Measurements from ENCODE around the gene TMEM60.
"Not testable (repeated sequence)": the region's sequence is repeated elsewhere in the genome, so short reads cannot be mapped to it uniquely, and the experiment has no call there.

TMEM60 gene

DNA sequence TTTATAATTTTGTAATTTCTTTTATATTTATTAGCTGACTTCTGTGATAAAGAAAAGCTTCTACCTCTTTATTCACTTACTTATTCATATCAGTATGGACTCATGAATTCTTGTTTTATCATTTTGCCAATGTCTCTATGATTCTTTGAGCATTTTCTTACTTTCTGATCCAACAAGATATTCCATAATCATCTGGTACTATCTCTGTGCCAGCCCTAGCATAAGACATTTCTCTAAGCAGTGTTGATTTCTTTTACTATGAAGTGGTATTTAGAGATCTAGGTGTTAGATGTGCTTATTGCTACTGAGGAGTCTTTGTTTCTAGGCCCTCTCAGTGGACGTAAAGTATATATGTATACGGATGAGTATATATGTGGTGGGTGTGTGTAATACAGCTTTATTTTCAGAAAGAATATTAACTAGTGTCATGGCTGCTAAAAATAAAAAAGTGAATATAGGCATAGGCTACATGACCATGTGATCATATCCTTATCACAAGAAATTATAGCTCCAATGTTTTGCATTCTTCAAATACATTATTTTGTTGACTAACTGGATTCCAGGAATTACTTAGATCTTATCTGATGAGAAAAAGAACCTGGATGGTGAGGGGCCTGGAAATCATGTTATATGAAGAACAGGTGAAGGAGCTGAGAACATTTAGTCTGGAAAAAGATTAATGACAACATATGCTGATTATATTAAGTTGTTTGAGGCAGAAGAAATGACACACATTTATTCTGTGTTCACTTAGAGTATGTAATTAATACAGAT is 13.5 kb upstream of the TMEM60 start:
- no peak for DNase-seq (ENCODE audit: low read depth in 2 of 2)

DNA sequence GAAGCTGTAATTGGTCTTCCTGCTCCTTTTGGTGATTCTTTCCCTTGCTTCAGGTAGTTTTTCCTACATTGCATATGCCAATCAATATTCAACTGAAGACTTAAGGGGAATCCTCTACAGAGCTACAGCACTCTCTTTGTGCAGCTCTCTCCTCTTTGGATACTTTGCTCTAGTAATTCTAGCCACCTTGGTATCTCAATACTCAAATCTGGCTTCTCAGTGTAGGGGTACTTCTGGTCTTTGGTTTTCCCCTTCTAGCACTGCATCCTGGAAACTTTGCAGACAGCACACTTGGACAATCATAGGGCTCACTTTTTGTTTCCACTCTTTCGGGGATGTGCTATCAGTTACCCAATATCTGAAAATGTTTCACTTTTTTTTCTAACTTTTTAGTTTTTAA is 10.3 kb upstream of the TMEM60 start:
- no peak for DNase-seq (ENCODE audit: low read depth in 2 of 2)

DNA sequence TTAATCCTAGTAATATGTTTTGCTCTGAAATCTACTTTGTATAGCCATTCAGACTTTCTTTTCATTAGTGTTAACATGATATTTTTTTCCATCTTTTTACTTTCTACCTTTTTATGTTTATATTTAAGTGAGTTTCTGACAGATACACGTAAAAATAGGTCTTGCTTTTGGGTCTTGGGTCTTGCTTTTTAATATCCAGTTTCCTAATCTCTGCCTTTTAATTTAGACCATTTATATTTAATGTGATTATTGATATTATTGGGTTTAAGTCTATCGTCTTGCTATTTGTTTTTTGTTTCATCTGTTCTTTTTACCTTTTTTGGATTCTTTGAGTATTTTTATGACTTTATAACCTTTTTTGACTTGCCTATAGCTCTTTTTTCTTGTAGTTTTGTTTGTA is 8.2 kb upstream of the TMEM60 start:
- DNase-seq (ENCODE audit: low read depth in 2 of 2), result no peak

DNA sequence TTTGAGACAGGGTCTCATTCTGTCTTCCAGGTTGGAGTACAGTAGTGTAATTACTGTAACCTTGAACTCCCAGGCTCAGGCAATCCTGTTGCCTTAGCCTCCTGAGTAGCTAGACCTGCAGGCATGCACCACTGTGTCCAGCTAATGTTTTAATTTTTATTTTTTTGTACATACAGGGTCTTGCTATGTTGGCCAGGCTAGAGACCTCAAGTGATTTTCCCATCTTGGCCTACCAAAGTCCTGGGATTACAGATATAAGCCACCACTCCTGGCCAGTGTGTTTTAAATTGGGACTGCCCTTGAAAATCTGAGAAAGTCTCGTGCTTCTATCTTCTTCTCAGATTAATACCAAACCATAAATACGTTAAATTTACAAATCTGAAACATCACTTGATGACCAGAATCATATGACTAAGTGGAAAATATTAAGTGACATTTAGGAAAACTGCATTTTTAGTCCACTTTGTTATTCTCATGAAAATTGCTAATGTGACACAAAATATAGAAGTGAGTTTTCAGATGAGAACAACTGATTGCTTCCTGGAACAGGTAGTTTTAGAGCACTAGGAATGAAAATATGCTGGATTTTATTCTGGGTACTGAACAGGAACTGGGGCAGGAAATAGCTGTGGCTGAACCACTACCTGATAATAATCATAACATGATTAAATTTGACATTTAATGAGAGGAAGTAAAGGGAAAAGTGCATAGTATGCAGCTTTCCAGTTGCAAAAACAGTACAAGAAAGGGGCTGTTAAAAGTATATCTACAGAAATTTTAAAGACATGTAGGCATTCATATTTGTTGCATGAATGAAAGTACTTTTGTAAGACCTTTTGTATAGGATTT is 4.5 kb upstream of the TMEM60 start:
- no peak for DNase-seq (ENCODE audit: low read depth in 2 of 2)

DNA sequence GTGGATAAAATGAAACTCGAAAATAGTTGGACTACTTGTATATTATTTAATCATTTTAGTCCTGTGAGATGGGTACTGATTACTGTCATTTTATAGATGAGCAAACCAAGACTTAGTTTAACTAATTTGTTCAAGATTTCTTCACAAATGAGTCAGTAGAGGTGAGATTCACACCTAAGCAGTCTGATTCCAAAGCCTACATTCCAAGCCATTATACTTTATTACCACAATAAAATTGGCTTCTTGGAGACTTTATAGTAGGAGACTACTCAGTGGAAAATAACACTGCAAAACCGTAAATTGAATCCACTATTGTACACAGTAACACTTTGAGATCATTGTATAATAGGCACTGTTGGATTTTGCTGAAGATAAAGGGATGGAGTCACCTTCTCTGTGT is 2.5 kb upstream of the TMEM60 start:
- DNase-seq (ENCODE audit: low read depth in 2 of 2), result no peak

DNA sequence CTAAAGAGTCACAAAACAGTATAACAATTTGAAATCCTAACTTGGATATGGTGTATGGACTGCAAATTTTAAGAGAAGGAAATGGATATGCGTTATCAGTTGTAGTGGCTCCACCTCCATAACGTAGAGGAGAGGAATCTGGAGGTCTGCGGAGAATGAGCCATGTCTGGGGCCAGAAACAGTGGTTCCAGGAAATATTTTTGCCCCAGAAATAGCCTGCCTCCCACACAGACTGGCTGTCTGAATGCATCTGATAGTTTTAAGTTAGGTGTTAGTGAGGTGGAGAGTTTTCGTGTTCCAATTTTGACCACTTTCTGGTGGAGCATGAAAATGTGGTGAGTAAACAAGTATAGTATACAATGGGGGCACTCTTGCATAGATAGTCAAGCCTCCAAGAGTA is 1.9 kb upstream of the TMEM60 start:
- no peak for DNase-seq (ENCODE audit: low read depth in 2 of 2)

DNA sequence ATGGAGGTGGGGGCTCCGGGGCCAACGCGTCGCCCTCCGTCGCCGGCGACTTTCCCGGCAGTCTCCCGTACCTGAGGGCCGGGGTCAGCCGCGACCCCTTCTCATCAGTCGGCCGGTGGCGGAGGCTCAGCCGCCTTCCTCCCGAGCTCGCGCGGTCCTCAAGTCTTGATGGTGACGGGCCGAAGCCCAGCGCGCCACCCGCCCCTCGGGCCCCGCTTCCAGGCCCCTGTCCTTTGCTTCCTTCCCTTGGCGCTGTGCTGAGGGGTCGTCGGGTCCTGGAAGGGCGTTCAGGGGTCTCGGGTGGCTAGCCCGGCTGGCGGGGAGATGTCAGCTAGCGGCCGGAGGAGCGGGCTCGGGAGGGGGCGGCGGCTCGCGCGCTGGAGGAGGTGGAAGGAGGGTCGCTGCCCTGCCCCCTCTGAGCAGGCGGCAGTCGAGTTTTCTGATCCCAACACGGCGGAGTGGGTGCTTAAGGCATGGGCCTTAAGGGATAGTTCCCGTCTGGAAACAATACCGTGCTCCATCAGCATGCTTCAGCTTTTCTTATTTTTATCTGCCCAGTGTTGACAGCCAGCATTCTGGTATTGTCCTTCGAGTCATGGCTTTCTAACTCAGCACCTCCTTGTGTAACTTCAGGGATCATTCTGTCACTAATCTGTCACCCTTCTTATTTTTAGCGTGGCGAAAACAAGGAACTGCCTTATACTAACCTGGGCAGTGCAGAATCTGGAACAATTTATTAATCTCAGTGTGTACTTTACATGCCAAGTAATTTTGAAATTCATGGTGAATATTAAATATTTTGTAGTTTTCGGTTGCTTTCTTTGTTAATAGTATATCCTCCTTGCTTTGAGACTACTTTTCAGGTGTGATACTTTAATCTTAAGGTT is 1.1 kb upstream of the TMEM60 start:
- no peak for DNase-seq (ENCODE audit: low read depth in 2 of 2)

DNA sequence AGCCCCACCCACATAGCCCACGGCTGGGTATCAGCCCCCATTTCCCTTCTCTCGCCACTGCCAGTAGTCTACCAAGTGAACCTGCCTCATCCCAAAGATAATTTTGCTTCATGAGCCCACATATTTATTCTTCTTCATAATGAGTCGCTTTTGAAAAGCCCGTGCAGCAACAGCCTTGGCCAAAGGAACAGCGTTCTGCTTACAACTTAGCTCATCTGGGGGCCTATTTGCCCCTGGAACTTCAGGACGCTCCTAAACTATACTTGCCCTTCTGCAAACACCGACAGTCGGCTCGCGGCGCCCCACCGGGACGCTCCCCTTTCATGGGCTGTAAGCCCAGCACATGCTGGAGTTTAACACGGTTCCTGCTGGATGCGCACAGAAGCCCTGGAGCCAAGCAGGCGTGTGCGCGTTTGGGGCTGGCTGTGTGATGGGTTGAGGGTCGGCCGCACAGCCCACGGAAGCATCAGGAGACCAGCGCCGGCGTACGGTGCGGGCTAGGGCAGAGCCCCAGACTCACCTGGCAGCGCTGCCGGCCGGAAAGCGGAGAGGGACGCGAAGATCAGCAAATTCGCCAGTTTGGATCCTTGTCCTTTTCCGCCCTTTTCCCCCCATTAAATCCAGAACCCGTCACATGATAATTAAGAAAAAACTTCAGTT is 370 bp downstream of the TMEM60 start:
- peak in 1 of 2 experiments; percentile 9 for DNase-seq (ENCODE audit: low read depth in 2 of 2)

DNA sequence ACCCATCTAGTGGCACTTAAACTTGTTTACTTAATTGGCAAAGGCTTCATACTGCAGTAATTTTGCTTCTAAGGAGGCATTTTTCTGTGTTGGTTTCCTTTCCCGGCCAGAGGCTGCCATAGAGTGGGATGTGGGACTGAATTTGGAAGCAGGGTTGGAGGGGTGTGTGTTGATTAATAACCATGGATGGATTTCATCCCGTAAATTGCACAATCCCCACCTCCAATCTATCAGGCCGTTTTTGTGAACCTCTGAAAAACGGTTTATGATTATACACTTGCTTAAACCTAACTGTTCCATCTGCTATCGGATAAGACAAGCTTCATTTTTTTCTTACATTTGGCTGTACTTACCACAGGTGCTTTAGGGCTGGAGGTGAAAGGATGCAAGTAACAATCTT is 1.3 kb downstream of the TMEM60 start:
- DNase-seq (ENCODE audit: low read depth in 2 of 2), result no peak

DNA sequence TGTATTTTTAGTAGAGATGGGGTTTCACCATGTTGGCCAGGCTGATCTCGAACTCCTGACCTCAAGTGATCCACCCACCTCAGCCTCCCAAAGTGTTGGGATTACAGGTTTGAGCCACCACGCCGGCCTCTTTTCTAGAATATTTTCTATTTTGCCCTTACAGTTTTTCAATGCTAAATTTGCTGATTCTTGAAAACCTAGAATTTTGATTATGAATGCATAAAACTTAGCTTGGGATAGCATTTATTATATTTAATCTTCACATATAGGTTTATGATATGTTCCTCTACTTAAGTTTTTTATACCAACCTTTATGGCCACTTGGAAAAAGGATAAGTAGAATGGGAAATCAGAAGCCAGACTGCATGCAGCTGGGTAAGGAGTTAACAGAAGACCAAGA is 2.1 kb downstream of the TMEM60 start:
- no peak for DNase-seq (ENCODE audit: low read depth in 2 of 2)

DNA sequence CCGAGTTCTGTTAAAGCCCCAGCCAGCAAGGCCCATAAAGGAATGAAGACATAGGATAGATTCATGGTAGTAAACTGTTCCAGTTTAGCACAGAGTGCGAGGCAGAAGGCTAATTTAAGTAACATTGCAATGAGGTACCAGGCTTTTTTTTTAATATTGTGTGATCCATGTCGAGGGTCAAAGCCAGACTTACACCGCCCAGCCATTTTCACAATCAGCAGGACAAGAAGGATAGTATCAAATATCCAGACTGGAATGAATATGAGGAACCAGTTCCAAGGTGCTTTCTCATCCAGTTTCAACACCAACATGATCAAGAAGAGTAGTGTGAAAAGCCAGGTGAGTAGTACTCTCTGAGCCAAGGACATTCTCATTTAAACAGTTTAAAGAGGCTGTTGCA is 4.2 kb downstream of the TMEM60 start:
- DNase-seq (ENCODE audit: low read depth in 2 of 2), result no peak

DNA sequence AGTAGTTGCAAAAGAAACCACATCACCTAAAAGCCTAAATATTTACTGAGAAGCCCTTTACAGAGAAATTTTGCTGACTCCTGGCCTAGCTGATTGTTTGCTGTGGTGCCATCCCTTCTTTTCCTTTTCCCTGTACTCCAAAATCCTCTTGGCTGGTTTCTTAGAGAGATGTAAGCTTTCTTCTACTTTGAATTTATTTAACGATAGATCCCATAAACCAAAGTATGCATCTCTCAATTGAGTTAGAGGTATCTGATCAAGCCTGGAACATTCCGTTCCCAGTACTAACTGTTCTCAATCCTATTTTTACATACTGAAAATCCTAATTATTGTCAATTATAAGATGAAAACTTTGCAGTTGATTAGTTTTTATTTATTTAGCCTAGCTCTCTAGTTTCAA is 6.3 kb downstream of the TMEM60 start:
- DNase-seq (ENCODE audit: low read depth in 2 of 2), result no peak

DNA sequence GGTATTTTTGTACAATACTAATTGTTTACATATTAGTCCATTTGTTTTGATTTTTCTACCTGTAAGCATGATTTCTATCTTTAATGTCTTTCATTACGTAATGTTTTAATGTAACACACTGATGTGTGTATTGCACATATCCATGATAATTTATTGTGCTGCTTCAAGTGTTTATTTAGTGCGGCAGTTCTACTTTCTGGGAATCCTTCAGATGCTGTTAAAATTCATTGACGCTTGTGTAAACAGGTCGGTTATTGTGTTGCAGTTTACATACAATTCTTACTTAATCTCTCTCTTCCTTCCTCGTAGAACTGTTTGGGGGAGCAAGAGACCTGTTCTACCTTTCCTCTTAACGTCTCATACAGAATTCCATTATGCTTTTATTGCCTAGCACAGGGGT is 6.9 kb downstream of the TMEM60 start:
- DNase-seq (ENCODE audit: low read depth in 2 of 2), result no peak

DNA sequence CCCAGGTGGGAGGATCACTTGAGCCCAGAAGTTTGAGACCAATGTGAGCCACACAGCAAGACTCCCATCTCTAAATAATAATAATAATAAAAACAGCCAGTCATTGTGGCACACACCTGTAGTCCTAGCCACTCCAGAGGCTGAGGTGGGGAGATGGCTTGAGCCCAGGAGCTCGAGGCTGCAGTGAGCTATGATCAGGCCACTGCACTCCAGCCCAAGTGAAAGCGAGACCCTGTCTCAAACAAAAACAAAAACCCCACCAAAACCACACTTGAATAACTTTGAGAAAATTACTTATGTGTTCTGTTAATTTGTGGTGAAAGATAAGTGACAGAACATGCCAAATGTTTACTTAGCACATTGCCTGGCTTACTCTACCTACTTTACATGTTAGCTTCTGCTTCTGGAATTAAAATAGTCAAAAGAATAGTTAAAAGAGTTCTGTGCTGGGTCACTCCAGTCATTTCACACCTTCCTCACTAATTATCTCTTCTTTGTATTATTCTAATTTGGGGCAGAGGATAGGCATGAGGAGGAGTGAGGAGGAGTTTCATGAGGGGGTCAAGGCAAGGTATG is 9.8 kb downstream of the TMEM60 start:
- no peak for DNase-seq (ENCODE audit: low read depth in 2 of 2)

DNA sequence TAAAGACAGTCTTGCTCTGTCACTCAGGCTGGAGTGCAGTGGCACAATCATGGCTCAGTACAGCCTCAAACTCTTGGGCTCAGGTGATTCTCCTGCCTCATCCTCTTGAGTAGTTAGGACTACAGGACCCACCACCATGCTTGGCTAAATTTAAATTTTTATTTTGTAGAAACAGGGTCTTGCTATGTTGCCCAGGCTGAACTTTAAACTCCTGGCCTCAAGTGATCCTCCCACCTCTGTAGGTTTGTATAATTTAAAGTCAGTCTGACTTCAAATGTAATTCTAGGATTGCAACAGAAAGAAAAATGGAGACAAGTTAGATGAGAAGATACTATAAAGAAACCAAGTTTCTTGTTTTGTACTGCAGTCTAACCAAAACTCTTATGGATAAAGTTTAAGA is 11.5 kb downstream of the TMEM60 start:
- no peak for DNase-seq (ENCODE audit: low read depth in 2 of 2)

DNA sequence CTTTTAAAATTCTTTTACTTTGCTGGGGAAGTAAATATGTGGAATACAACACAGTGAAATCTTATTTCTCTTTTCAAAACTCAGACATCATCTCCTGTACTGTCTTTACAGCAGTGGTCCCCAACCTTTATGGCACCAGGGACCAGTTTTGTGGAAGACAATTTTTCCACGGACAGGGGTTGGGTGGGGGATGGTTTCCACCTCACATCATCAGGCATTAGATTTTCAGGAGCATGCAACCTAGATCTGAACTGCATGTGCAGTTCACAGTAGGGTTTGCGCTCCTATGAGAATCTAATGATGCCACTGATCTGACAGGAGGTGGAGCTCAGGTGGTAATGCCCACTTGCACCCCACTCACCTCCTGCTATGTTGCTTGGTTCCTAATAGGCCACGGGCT is 12.2 kb downstream of the TMEM60 start:
- no peak for DNase-seq (ENCODE audit: low read depth in 2 of 2)

DNA sequence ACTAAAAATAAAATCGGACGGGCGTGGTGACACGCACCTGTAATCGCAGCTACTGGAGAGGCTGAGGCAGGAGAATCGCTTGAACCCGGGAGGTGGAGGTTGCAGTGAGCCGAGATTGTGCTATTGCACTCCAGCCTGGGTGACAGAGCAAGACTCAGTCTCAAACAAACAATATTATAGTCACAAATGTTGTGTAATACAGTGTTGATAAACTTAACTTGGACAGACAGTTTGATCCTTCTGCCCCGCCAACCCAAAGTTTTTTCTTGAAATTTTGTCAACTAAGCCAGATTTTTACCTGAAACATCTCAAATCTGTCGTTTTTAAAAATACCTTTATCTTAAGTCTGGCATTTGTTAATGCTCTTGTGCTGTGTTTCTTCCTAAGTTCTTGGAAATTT is 13.8 kb downstream of the TMEM60 start:
- not testable (repeated sequence) for DNase-seq (ENCODE audit: low read depth in 2 of 2)

DNA sequence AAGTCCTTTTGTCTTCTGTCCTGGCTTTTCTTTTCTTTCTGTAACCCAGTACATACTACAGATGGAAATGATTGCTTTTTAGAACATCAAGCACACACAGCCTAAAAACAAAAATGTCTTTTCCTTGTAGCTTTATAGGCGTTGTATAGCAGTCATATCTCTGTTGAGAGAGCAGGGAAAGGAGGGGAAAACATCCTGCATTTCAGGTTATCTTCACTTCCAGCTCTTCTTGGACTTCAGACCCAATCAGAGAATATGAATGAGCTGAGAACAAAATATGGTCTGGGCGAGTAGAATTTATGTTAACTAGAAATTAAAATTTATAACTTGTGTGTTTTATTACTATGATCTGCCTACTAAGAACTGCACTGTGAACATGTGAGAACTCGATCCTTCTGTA is 14.7 kb downstream of the TMEM60 start:
- no peak for DNase-seq (ENCODE audit: low read depth in 2 of 2)

DNA sequence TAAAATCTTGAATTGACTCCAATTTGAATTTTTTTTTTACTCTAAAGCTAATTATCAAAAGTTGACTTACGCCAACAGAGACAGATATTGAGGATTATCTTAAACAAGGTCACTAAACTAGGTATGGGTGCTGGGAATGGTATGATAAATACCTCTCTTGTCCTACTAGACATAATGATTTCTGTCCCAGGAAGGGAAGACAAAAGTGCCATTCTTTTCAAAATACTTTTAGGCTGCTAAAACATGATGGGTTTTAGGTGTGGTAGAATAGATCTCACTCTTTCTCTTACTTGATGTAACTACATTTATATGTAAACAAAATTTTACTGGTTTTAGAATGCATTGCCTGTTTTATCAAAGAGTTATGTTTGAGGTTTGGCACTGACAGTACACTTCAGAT is 15.1 kb downstream of the TMEM60 start:
- no peak for DNase-seq (ENCODE audit: low read depth in 2 of 2)

DNA sequence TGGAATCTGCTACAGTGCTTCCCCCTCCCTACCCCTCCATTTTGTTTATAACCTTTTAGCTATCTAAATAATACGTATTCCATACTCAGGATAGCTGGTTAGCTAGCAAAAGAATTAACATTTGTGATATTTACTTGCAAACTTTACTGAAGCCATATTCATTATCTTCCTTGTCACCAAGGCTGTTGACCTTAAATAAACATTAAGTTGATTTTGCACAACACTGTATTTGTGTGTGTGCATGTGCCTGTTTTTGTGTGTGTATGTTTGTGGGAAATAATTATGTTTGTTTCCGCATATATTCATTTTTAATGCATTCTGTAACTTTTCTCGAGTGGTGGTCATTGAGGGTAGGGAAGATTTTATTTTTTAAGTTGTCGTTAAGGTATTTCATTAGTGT is 15.9 kb downstream of the TMEM60 start:
- no peak for DNase-seq (ENCODE audit: low read depth in 2 of 2)

DNA sequence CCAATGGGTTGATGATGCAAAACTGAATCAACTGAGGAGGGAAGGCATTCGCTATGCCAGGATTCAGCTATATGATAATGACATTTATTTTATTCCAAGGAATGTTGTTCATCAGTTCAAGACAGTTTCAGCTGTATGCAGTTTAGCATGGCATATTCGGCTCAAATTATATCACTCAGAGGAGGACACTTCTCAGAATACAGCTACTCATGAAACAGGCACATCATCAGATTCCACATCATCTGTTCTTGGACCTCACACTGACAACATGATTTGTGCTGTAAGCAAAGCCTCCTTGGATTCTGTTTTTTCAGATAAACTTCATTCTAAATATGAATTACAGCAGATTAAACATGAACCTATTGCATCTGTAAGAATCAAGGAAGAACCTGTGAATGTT is 19.7 kb downstream of the TMEM60 start:
- no peak for DNase-seq (ENCODE audit: low read depth in 2 of 2)

Measured in fibroblast of skin of left quadriceps (primary cell).